Tibial nerve (tissue), 4 donors: ENCODE measurements around the gene CAMK2G. TPM values are rescaled to one million over a fixed set of nuclear protein-coding genes. Genes with fewer than 3 reads are reported as not detected.

Source experiments
- DNase-seq, 2 donors: peaks; one replicate each; pipeline ENCODE4 v3.0.0-alpha.2; 2019; ENCODE audit warnings: low spot score in 2 of 2
- H3K27ac ChIP-seq, 4 donors: fragments of 200-600 bp; sonication (generic) in 3 of 4; one replicate each; pipeline ENCODE4 v1.5.1; 2017 to 2019; ENCODE audit warnings: mild to moderate bottlenecking in 1 of 4
- H3K27me3 ChIP-seq, 2 donors: fragments of 200-600 bp; sonication (generic) in 1 of 2; one replicate each; pipeline versions ENCODE4 v1.5.1 to v1.6.0; 2017 to 2019
- H3K36me3 ChIP-seq, 3 donors: fragments of 200-600 bp; sonication (generic); one replicate each; pipeline ENCODE4 v1.5.1; 2018 to 2019
- H3K4me1 ChIP-seq, 4 donors: fragments of 200-600 bp; sonication (generic) in 3 of 4; one replicate each; pipeline ENCODE4 v1.5.1; 2017 to 2019
- H3K4me3 ChIP-seq, 4 donors: fragments of 200-600 bp; sonication (generic) in 3 of 4; one replicate each; pipeline ENCODE4 v1.5.1; 2017 to 2019; ENCODE audit warnings: mild to moderate bottlenecking in 1 of 4, moderate library complexity in 1 of 4
- H3K9me3 ChIP-seq, 4 donors: fragments of 200-600 bp; sonication (generic) in 3 of 4; one replicate each; pipeline ENCODE4 v1.5.1; 2017 to 2019
- EP300 ChIP-seq, 2 donors: sonication (generic); formaldehyde crosslinking; IDR thresholded peaks; one replicate each; pipeline ENCODE4 v1.6.1; 2017; ENCODE audit warnings: antibody characterized with exemption in 2 of 2, mild to moderate bottlenecking in 1 of 2
- POLR2A ChIP-seq, 2 donors: fragments of 450-650 bp; IDR thresholded peaks; one replicate each; pipeline ENCODE4 v1.6.1; 2017; ENCODE audit warnings: antibody characterized with exemption in 2 of 2, mild to moderate bottlenecking in 2 of 2, moderate library complexity in 2 of 2
- WGBS, 2 donors: methylation state at CpG; one replicate each; pipeline ENCODE4 v1.1.5; 2018; 5-methylcytosine and 5-hydroxymethylcytosine counted together
- total RNA-seq, 4 donors: library from RNA; depleted of rRNA; stranded (reverse); fragments of >200 nt; gene quantifications; one replicate each; pipeline ENCODE4 v1.1.0, GENCODE V29; 2016
- TF ChIP-seq, protein P1 (sequence below), 5 experiments: fragments of 200-600 bp in 3 of 5; fragments of 450-650 bp in 2 of 5; sonication (generic) in 3 of 5; IDR thresholded peaks; one replicate each; pipeline ENCODE4 v1.5.1; 2016 to 2019; ENCODE audit warnings: antibody characterized with exemption in 5 of 5, mild to moderate bottlenecking in 3 of 5, moderate library complexity in 2 of 5

Gene CAMK2G
- total RNA-seq, 4 donors from 2014 or later = 26.4 to 43.5 (median 35.1) TPM

DNA sequence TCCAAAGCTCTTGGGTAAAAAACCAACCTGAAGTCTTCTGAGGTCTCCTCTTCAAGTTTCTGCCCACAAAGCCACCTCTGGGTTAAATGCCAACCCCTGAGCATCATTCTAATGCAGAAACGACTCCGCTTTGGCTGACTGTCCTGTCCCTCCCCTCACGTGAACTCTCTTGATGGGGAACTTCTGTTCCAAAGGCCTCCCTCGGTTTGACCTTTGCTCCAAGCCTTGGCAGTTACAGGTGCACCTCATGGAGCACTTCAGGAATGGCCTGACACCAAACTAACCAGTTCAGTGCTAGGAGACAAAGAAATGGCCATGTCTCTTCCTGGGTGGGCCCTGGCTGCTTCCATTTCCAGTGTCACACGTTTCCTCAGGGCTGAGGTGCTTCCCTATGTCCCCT is 20.0 kb downstream of the CAMK2G start:
- TF ChIP-seq, protein P1, sequence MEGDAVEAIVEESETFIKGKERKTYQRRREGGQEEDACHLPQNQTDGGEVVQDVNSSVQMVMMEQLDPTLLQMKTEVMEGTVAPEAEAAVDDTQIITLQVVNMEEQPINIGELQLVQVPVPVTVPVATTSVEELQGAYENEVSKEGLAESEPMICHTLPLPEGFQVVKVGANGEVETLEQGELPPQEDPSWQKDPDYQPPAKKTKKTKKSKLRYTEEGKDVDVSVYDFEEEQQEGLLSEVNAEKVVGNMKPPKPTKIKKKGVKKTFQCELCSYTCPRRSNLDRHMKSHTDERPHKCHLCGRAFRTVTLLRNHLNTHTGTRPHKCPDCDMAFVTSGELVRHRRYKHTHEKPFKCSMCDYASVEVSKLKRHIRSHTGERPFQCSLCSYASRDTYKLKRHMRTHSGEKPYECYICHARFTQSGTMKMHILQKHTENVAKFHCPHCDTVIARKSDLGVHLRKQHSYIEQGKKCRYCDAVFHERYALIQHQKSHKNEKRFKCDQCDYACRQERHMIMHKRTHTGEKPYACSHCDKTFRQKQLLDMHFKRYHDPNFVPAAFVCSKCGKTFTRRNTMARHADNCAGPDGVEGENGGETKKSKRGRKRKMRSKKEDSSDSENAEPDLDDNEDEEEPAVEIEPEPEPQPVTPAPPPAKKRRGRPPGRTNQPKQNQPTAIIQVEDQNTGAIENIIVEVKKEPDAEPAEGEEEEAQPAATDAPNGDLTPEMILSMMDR (IDR thresholded peaks at IDR 0.05) = no peak
- TF ChIP-seq POLR2A (IDR thresholded peaks at IDR 0.05) = no peak
- no peak for TF ChIP-seq EP300 (IDR thresholded peaks at IDR 0.05)
- Histone ChIP-seq H3K36me3 (peaks cover 0 to 33% (median 2%) of the 10 kb centered on the region in 3 donors), H3K4me3 (no peak overlapping the region), H3K4me1 (peaks cover 0 to 42% (median 12%) of the 10 kb centered on the region in 4 donors), H3K9me3 (no peaks in the 10 kb centered on the region), H3K27me3 (no peaks in the 10 kb centered on the region), H3K27ac (no peak overlapping the region)
- 46 to 66% methylated on average over 5 of the region's 5 CpGs for WGBS, 2 donors
- no peak for DNase-seq

DNA sequence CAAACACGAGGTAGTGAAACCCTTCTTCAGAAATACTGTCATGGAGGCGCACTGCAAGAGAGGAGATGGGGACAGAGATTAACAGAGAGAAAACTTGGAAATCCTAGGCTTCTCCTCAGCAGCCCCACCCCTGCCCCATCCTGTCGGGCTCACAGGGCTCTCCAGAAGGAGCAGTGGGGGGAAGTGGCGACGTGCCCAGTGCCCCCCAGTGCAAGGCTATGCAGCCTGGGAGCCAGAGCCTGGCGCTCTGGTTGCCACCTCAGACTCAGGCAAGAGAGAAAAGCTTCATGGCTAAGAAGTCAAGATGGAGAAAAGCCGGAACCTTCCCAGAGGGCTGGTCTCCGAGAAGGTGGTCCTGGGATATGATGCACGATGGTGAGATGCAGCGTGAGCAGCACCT is 21.2 kb downstream of the CAMK2G start:
- peaks cover 0 to 39% (median 2%) of the 10 kb centered on the region in 4 donors for H3K4me1 ChIP-seq
- H3K27ac ChIP-seq = no peak overlapping the region
- H3K36me3 ChIP-seq = peaks cover 0 to 30% (median 2%) of the 10 kb centered on the region in 3 donors
- H3K4me3 ChIP-seq = no peak overlapping the region
- 80 to 85% methylated on average over 10 of the region's 10 CpGs for WGBS, 2 donors
- no peaks in the 10 kb centered on the region for H3K27me3 ChIP-seq
- DNase-seq = no peak
- TF ChIP-seq, protein P1 (IDR thresholded peaks at IDR 0.05) = no peak
- TF ChIP-seq EP300 (IDR thresholded peaks at IDR 0.05) (no peak), POLR2A (IDR thresholded peaks at IDR 0.05) (no peak)
- H3K9me3 ChIP-seq = no peaks in the 10 kb centered on the region

DNA sequence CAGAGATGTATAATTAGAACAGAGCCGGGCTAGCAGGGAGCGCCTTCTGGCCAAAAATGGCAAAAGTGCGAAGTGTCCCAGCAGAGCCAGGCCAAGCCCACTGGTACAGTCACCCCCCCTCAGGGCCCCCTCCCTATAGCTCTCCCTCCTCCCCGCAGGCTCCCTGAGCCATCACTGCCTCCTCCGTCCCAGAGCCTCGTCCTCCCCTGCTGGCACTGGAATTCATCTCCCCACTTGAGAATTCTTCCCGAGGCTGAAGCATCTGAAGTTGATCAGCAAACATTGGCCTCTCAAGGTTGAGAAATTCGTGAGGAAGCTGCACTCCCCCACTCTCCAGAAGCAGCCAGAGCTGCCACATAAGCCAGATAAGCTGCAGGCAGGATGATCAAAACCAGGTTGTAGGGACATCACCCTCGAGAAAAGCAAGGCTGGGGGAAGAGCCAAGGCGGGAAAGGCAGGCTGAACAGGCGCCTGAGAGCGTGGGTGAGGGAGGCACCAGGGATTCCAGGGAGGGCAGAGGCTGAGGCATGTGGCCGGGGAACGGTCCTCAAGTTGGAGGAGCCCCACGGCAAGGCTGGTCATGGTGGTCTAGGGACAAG is 23.4 kb downstream of the CAMK2G start:
- H3K9me3 ChIP-seq = no peaks in the 10 kb centered on the region
- peak overlapping the region in 3 of 4 donors; percentile 34 to 72 (median 60) for H3K27ac ChIP-seq
- no peaks in the 10 kb centered on the region for H3K27me3 ChIP-seq
- peak in 1 of 2 donors; percentile 20 for DNase-seq
- H3K4me3 ChIP-seq = no peak overlapping the region
- H3K4me1 ChIP-seq = peaks cover 0 to 28% (median 0%) of the 10 kb centered on the region in 4 donors
- 63 to 66% methylated on average over 15 of the region's 15 CpGs for WGBS, 2 donors
- no peak for TF ChIP-seq POLR2A (IDR thresholded peaks at IDR 0.05)
- TF ChIP-seq, protein P1 (IDR thresholded peaks at IDR 0.05) = no peak
- TF ChIP-seq EP300 (IDR thresholded peaks at IDR 0.05) = no peak
- H3K36me3 ChIP-seq = peaks cover 2 to 49% (median 13%) of the 10 kb centered on the region in 3 donors

DNA sequence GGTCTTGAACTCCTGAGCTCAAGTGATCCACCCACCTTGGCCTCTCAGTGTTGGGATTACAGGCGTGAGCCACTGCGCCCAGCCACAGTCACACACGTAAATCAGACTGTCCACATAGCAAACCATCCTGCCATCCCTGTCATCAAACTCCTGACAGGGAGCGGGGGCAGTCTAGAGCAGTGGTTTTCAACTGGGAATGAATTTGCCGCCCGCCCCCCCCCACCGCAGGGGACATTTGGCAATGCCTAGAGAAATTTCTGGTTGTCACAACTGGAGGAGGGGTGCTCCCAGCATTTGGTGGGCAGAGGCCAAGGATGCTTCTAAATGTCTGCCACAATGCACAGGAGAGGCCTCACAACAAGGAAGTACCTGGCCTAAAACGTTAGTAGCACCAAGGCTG is 24.1 kb downstream of the CAMK2G start:
- Histone ChIP-seq H3K27ac (peak overlapping the region; percentile 28 to 72 (median 47)), H3K9me3 (no peaks in the 10 kb centered on the region), H3K27me3 (no peaks in the 10 kb centered on the region), H3K36me3 (peaks cover 2 to 52% (median 13%) of the 10 kb centered on the region in 3 donors), H3K4me1 (peaks cover 0 to 21% (median 0%) of the 10 kb centered on the region in 4 donors), H3K4me3 (no peak overlapping the region)
- TF ChIP-seq POLR2A (IDR thresholded peaks at IDR 0.05) (no peak), EP300 (IDR thresholded peaks at IDR 0.05) (no peak)
- TF ChIP-seq, protein P1 (IDR thresholded peaks at IDR 0.05) = no peak
- DNase-seq = no peak
- WGBS, 2 donors = 68 to 69% methylated on average over 5 to 6 of the region's 8 CpGs

DNA sequence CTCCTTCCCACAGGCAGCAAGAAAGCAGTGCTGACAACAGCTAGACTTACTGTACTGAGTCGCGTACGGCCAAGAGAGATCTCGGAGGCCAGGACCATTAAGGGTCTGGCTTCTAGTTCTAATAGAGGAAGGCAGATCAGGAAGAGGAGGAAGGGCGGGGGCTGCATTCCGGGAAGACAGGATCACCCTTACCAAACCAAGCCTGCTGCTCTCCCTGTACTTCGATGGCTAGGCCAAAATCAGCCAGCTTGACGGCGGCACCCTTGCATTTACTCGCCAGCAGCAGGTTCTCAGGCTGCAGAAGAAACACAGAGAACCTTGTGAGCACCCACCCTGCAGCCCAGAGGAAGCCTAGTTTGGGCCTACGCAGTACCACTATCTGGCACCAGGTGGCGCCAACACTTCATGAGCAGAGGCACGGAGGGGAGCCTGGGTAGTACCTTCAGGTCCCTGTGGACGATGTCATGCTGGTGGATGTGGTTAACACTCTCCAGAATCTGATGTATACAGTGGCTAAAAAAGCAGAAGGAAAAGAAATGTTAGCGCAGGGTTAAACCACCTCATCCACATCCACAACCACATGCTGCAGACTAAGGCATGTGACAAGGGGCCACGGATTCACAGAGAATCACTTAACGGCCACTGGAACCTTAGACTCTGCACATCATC is 25.4 kb downstream of the CAMK2G start:
- Histone ChIP-seq H3K36me3 (peaks cover 2 to 59% (median 13%) of the 10 kb centered on the region in 3 donors), H3K27ac (peak overlapping the region in 3 of 4 donors; percentile 27 to 72 (median 28)), H3K27me3 (no peaks in the 10 kb centered on the region), H3K9me3 (no peaks in the 10 kb centered on the region), H3K4me3 (no peak overlapping the region), H3K4me1 (peaks cover 0 to 20% (median 0%) of the 10 kb centered on the region in 4 donors)
- TF ChIP-seq EP300 (IDR thresholded peaks at IDR 0.05) (peak in 1 of 2 donors; percentile 11), POLR2A (IDR thresholded peaks at IDR 0.05) (no peak)
- TF ChIP-seq, protein P1 (IDR thresholded peaks at IDR 0.05) = peak; percentile 97 to 100 (median 99)
- WGBS, 2 donors = 34 to 36% methylated on average over 17 of the region's 17 CpGs
- DNase-seq = peak; percentile 79 to 96
